ENCODE results near the gene NTRK1.

DNA sequence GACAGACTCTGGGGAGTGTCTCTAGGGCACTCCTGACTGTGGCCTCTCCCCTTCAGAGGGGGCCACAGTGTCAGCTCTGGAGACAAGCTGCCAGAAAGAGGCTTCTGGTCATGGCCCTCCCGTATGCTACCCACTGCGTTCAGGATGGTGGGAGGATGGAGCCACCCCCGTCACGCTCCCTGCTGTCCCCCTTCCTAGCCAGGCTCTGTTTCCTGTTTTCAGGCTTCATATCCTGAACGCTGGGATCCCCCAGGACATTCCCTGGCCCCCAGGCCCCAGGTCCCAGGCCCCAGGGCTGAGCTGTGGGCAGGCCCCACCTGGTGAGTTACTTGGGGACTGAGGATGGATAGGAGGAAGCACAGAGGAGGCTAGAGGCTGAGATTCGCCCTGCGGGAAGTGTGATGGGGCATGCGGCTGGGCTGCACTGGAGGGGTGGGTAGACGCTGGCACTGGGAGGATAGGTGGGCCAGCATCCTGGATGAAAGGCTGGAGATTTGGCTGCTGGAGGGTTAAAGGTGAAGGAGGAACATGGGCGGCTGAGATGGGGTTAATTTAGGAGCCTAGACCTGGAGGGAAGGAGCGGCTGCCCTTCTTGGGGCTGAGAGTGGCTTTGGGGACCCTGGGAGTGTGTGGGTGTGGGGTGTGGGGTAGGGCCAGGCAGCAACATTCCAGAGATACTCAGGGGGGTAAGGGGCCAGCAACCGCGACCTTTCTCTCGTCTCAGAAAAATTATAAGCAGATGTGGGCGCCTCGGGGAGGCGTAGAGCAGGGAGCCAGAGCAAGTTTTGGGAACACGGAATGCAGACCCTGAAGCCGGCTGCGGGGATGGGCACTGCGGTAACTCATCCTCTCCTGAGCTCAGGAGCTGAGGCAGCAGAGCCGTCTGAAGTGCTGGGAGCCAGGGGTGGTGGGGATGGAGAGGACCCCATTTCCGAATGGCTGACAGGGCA lies 41.6 kb downstream of the NTRK1 start:
- TF ChIP-seq, protein P1, sequence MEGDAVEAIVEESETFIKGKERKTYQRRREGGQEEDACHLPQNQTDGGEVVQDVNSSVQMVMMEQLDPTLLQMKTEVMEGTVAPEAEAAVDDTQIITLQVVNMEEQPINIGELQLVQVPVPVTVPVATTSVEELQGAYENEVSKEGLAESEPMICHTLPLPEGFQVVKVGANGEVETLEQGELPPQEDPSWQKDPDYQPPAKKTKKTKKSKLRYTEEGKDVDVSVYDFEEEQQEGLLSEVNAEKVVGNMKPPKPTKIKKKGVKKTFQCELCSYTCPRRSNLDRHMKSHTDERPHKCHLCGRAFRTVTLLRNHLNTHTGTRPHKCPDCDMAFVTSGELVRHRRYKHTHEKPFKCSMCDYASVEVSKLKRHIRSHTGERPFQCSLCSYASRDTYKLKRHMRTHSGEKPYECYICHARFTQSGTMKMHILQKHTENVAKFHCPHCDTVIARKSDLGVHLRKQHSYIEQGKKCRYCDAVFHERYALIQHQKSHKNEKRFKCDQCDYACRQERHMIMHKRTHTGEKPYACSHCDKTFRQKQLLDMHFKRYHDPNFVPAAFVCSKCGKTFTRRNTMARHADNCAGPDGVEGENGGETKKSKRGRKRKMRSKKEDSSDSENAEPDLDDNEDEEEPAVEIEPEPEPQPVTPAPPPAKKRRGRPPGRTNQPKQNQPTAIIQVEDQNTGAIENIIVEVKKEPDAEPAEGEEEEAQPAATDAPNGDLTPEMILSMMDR (conservative IDR thresholded peaks at IDR 0.05 in 1 of 2, IDR thresholded peaks at IDR 0.05 in 1 of 2; ENCODE audit: low read depth in 1 of 2, low read length in 2 of 2) = no peak
- TF ChIP-seq EZH2 (IDR thresholded peaks at IDR 0.05; ENCODE audit: low read length, missing control alignments) = no peak
